Hepatocyte (in vitro differentiated cells): ENCODE results near the gene PRXL2B. TPM values are rescaled to one million over a fixed set of nuclear protein-coding genes. Genes with fewer than 3 reads are reported as not detected.
A peak's percentile ranks its signal among the peaks of the same experiment; 100 is the strongest.

Experiments used
- DNase-seq: peaks from one replicate; pipeline ENCODE4 v3.0.0-alpha.2; 2016; ENCODE audit warnings: low spot score
- H2AFZ ChIP-seq: fragments of 200-600 bp; sonication (generic); 2 replicates; pipeline ENCODE4 v1.6.0; 2016; ENCODE audit warnings: antibody characterized with exemption, mild to moderate bottlenecking
- H3K27ac ChIP-seq: fragments of 200-600 bp; sonication (generic); 2 replicates; pipeline ENCODE4 v1.5.1; 2016; ENCODE audit warnings: mild to moderate bottlenecking
- H3K27me3 ChIP-seq: fragments of 200-600 bp; sonication (generic); 2 replicates; pipeline ENCODE4 v1.6.1; 2016
- H3K36me3 ChIP-seq: fragments of 200-600 bp; sonication (generic); replicated peaks from 2 replicates; pipeline ENCODE4 v1.5.1; 2016; ENCODE audit warnings: low read depth; ENCODE audit not compliant: insufficient read depth
- H3K4me1 ChIP-seq: fragments of 200-600 bp; sonication (generic); 2 replicates; pipeline ENCODE4 v1.5.1; 2016; ENCODE audit warnings: mild to moderate bottlenecking, moderate library complexity; ENCODE audit not compliant: insufficient read depth
- H3K4me2 ChIP-seq: fragments of 200-600 bp; sonication (generic); 2 replicates; pipeline ENCODE4 v1.6.0; 2016
- H3K4me3 ChIP-seq: fragments of 200-600 bp; sonication (generic); 2 replicates; pipeline ENCODE4 v1.5.1; 2016; ENCODE audit warnings: mild to moderate bottlenecking
- H3K79me2 ChIP-seq: fragments of 200-600 bp; sonication (generic); 2 replicates; pipeline ENCODE4 v1.6.0; 2017; ENCODE audit warnings: mild to moderate bottlenecking
- H3K9me2 ChIP-seq: fragments of 200-600 bp; sonication (generic); replicated peaks from 2 replicates; pipeline ENCODE4 v1.6.0; 2017; ENCODE audit warnings: mild to moderate bottlenecking; ENCODE audit not compliant: insufficient read depth
- H3K9me3 ChIP-seq: fragments of 200-600 bp; sonication (generic); 2 replicates; pipeline ENCODE4 v1.5.1; 2016; ENCODE audit warnings: low read depth, mild to moderate bottlenecking
- H4K20me1 ChIP-seq: fragments of 200-600 bp; sonication (generic); 2 replicates; pipeline ENCODE4 v1.6.0; 2016; ENCODE audit warnings: mild to moderate bottlenecking; ENCODE audit not compliant: insufficient read depth, poor library complexity, severe bottlenecking
- EZH2 ChIP-seq: fragments of 200-600 bp; sonication (generic); IDR thresholded peaks from 2 replicates; pipeline ENCODE4 v1.6.1; 2016; ENCODE audit warnings: antibody characterized with exemption, mild to moderate bottlenecking, borderline replicate concordance
- EZH2phosphoT487 ChIP-seq: fragments of 200-600 bp; sonication (generic); IDR thresholded peaks from one replicate; pipeline ENCODE4 v1.6.1; 2018; ENCODE audit warnings: antibody characterized with exemption, mild to moderate bottlenecking, low read depth, moderate library complexity; ENCODE audit not compliant: unreplicated experiment, severe bottlenecking
- WGBS: methylation state at CpG from one replicate; pipeline ENCODE4 v1.1.6; 2016; ENCODE audit warnings: low lambda C conversion rate; ENCODE audit errors: missing lambda C conversion rate; 5-methylcytosine and 5-hydroxymethylcytosine counted together
- polyA plus RNA-seq: library from polyadenylated mRNA; unstranded; fragments of >200 nt; fragmentation: Nextera tagmentation; extraction: Ambion mirVana; gene quantifications from 2 replicates; pipeline ENCODE4 v1.2.1, GENCODE V29; 2016
- total RNA-seq: library from RNA; depleted of rRNA; stranded (reverse); fragments of >200 nt; gene quantifications from 2 replicates; pipeline ENCODE4 v1.2.3, GENCODE V29; 2014
- TF ChIP-seq, protein P1 (sequence below): fragments of 200-600 bp; sonication (generic); IDR thresholded peaks from 2 replicates; pipeline ENCODE4 v1.5.1; 2016; ENCODE audit warnings: antibody characterized with exemption, mild to moderate bottlenecking; ENCODE audit not compliant: poor library complexity

The PRXL2B gene
- total and polyA plus RNA-seq, 2 experiments from 2014 or later: 36.7 to 41.4 TPM

DNA sequence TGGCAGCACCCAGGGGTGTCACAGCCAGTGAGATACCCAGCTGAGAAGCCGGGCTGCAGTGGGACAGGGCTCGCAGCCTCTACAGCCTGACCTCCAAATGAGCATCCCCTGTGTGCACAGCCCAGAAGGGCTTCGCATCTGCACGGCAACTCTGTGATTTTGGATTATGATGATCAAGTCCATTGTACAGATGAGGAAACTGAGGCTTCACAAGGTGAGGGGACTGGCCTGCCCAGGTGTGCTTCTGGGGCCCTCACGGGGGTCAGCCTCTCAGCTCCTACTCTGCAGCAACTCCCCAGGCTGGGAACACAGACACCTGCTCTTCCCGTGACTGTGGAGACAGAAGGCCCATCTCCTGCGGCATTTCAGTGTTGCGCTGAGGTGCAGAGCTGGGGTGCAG is 47.7 kb upstream of the PRXL2B start:
- WGBS: 92% methylated on average over 8 of the region's 8 CpGs
- H3K27ac ChIP-seq: no peak overlapping the region
- H3K9me3 ChIP-seq: no peaks in the 10 kb centered on the region
- no peaks in the 10 kb centered on the region for H3K27me3 ChIP-seq
- no peak overlapping the region for H3K4me3 ChIP-seq
- H2AFZ ChIP-seq: no peak overlapping the region
- no peaks in the 10 kb centered on the region for H3K36me3 ChIP-seq
- DNase-seq: no peak
- no peak overlapping the region for H3K4me2 ChIP-seq
- H4K20me1 ChIP-seq: no peaks in the 10 kb centered on the region
- TF ChIP-seq EZH2 (no peak), EZH2phosphoT487 (no peak)
- TF ChIP-seq, protein P1, sequence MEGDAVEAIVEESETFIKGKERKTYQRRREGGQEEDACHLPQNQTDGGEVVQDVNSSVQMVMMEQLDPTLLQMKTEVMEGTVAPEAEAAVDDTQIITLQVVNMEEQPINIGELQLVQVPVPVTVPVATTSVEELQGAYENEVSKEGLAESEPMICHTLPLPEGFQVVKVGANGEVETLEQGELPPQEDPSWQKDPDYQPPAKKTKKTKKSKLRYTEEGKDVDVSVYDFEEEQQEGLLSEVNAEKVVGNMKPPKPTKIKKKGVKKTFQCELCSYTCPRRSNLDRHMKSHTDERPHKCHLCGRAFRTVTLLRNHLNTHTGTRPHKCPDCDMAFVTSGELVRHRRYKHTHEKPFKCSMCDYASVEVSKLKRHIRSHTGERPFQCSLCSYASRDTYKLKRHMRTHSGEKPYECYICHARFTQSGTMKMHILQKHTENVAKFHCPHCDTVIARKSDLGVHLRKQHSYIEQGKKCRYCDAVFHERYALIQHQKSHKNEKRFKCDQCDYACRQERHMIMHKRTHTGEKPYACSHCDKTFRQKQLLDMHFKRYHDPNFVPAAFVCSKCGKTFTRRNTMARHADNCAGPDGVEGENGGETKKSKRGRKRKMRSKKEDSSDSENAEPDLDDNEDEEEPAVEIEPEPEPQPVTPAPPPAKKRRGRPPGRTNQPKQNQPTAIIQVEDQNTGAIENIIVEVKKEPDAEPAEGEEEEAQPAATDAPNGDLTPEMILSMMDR: no peak
- H3K79me2 ChIP-seq: no peaks in the 10 kb centered on the region
- H3K4me1 ChIP-seq: peaks cover 24% of the 10 kb centered on the region
- no peaks in the 10 kb centered on the region for H3K9me2 ChIP-seq

DNA sequence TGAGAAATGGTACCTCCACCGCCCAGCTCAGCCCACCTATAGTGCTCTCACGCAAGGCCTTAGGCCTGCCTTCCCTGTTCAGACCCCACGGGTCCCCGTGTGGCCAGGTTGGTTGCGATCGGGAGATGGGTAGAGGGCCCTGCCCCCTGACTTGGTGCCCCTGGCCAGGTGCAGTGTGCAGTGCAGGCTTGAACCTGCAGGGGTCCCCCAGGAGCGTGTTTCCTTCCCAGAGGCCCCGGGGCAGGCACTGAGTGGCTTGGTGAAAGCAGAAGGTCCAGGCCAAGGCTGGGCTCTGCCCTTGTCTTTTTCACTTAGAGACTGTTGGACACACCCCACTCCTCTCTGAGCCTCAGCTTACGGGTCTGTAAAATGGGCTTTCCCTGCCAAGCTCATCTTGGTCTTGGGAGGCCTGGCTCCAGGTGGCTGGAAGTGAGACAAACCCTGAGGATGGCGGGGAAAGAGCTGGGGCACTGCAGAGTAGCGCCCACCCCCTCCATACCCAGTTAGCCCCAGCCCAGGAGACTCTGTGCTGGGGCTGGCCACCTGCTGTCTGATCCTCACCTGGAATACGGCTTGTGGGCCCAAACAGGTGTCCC is 47.2 kb upstream of the PRXL2B start:
- WGBS: 62% methylated on average over 12 of the region's 12 CpGs
- Histone ChIP-seq H3K27me3 (no peaks in the 10 kb centered on the region), H3K27ac (no peak overlapping the region), H4K20me1 (no peaks in the 10 kb centered on the region), H3K36me3 (no peaks in the 10 kb centered on the region), H3K4me1 (peaks cover 27% of the 10 kb centered on the region), H3K4me3 (no peak overlapping the region), H3K79me2 (no peaks in the 10 kb centered on the region), H3K4me2 (no peak overlapping the region), H3K9me3 (no peaks in the 10 kb centered on the region), H2AFZ (no peak overlapping the region), H3K9me2 (no peaks in the 10 kb centered on the region)
- DNase-seq: no peak
- TF ChIP-seq, protein P1: no peak
- TF ChIP-seq EZH2 (no peak), EZH2phosphoT487 (no peak)

DNA sequence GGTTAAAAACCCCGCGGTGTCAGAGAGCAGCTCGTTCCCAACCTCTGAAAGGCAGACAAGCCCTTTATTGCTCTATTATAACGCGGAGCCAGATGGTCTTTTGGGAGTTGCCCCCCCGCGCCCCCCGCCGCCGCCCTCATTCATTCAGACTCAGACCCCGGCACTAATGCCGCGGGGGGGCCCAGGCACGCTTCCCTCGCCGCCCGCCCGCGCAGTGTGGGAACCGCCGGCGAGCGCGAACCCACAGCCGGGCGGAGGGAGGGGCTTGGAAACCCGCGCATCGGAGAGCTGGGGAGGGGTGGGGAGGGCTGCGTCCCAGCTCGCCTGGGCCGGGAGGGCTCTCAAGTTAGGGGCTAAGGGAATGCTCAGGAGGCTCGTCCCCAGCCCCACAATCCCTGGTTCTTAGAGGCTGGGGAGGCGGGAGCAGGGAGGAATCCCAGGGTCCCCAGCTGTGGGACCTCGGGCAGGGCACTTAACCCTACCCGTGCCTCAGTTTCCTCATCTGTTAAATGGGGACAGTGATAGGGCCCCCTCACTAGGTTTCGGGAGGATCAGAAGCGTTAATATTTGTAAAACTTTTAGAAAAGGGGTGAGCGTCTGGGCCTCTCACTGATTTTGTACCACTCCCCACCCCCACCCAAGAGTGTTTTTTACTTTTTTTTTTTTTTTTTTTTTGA is 45.6 kb upstream of the PRXL2B start:
- TF ChIP-seq EZH2phosphoT487 (no peak), EZH2 (no peak)
- TF ChIP-seq, protein P1: no peak
- Histone ChIP-seq H3K36me3 (no peaks in the 10 kb centered on the region), H3K4me3 (no peak overlapping the region), H3K79me2 (no peaks in the 10 kb centered on the region), H3K9me2 (no peaks in the 10 kb centered on the region), H2AFZ (no peak overlapping the region), H3K27me3 (no peaks in the 10 kb centered on the region), H3K4me2 (peak overlapping the region; percentile 75), H3K9me3 (no peaks in the 10 kb centered on the region), H3K27ac (no peak overlapping the region), H4K20me1 (no peaks in the 10 kb centered on the region), H3K4me1 (peaks cover 24% of the 10 kb centered on the region)
- no peak for DNase-seq
- WGBS: 30% methylated on average over 16 of the region's 39 CpGs
